ENCODE results near the gene GRIN1. TPM values are rescaled to one million over a fixed set of nuclear protein-coding genes. Genes with fewer than 3 reads are reported as not detected.

The GRIN1 gene
- total and polyA plus RNA-seq, 2 of the 8 experiments (the other 6 are each of a cell fraction or from before 2014, with no cell fraction given) = 0.48 to 2.1 TPM

DNA sequence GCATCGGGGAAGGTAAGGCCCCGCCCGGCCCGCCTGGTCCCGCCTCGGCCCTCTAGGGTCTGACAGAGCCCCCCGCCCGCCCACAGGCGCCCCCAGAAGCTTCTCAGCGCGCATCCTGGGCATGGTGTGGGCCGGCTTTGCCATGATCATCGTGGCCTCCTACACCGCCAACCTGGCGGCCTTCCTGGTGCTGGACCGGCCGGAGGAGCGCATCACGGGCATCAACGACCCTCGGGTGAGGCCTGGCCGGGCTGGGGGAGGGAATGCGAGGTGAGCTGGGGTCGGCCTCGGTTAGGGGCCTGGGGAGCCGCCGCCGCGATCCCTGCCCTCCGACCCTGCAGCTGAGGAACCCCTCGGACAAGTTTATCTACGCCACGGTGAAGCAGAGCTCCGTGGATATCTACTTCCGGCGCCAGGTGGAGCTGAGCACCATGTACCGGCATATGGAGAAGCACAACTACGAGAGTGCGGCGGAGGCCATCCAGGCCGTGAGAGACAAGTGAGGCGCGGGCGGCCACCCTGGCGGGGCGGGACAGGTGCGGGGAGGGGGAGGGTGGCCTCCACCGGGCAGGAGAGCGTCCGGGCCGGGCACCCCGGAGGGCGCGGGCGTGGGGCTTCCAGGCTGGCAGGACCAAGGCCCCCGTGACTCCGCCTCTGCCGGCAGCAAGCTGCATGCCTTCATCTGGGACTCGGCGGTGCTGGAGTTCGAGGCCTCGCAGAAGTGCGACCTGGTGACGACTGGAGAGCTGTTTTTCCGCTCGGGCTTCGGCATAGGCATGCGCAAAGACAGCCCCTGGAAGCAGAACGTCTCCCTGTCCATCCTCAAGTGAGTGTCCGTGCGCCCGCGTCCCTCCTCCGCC, 23.8 kb downstream of the GRIN1 start:
- Histone ChIP-seq H3K23ac (ENCODE audit: insufficient read length) (no peak overlapping the region), H4K5ac (ENCODE audit: insufficient read length, low read depth, low read length) (no peak overlapping the region), H3K9ac (replicated peaks in 1 of 4; ENCODE audit: extremely low read depth in 1 of 4, low read depth in 3 of 4, low read length in 3 of 4) (no peak overlapping the region), H3K27ac (ENCODE audit: low read depth, low read length) (no peak overlapping the region), H3K4me1 (replicated peaks in 1 of 4; ENCODE audit: control insufficient read depth in 3 of 4, insufficient read depth in 4 of 4, low read length in 3 of 4) (peaks cover 0 to 12% (median 6%) of the 10 kb centered on the region in 4 experiments; a peak in 6 of 7 replicates), H3K4me2 (ENCODE audit: insufficient read depth in 1 of 2, low read depth in 2 of 2, low read length in 2 of 2) (peak overlapping the region; percentile 84 to 90), H3K4me3 (ENCODE audit: extremely low read depth in 1 of 4, insufficient read depth in 2 of 4, low read depth in 3 of 4, low read length in 4 of 4) (peak overlapping the region; percentile 32 to 61 (median 34)), H2BK20ac (ENCODE audit: low read length) (no peak overlapping the region), H4K8ac (ENCODE audit: extremely low read depth, insufficient read depth, low read length) (no peak overlapping the region), H2BK15ac (ENCODE audit: low read length) (no peak overlapping the region), H3K14ac (ENCODE audit: insufficient read length) (no peak overlapping the region), H2AFZ (ENCODE audit: low read length) (no peak overlapping the region; the same call in 1 of the 2 replicates), H2AK5ac (ENCODE audit: low read depth, low read length) (no peak overlapping the region), H3K4ac (replicated peaks; ENCODE audit: insufficient read length, low read depth, low read length) (no peak overlapping the region), H3K56ac (replicated peaks; ENCODE audit: insufficient read length, low read depth, low read length) (no peak overlapping the region), H2BK5ac (ENCODE audit: low read depth, low read length) (no peak overlapping the region), H3K18ac (ENCODE audit: extremely low read depth, low read length) (no peak overlapping the region), H2BK12ac (ENCODE audit: low read depth, low read length) (no peak overlapping the region), H3K9me3 (ENCODE audit: insufficient read depth in 2 of 2, low read depth in 1 of 2, low read length in 1 of 2) (no peaks in the 10 kb centered on the region), H4K20me1 (replicated peaks in 1 of 2; ENCODE audit: control insufficient read depth in 1 of 2, insufficient read depth in 2 of 2, low read length in 2 of 2) (peaks cover 0 to 14% of the 10 kb centered on the region in 2 experiments), H3K79me2 (ENCODE audit: control insufficient read depth in 1 of 2, insufficient read depth in 2 of 2, low read length in 2 of 2) (no peaks in the 10 kb centered on the region), H3K23me2 (ENCODE audit: low read depth, low read length) (peaks cover 5% of the 10 kb centered on the region; the same call in 1 of the 2 replicates), H3K36me3 (ENCODE audit: control insufficient read depth in 2 of 4, insufficient read depth in 4 of 4, low read length in 3 of 4) (no peaks in the 10 kb centered on the region), H3K79me1 (ENCODE audit: low read depth, low read length) (no peaks in the 10 kb centered on the region; the same call in 1 of the 2 replicates), H3K27me3 (replicated peaks in 1 of 4; ENCODE audit: control insufficient read depth in 3 of 4, extremely low read depth in 1 of 4, insufficient read depth in 3 of 4, low read length in 3 of 4) (peaks cover 54 to 98% (median 90%) of the 10 kb centered on the region in 4 experiments), H2BK120ac (replicated peaks; ENCODE audit: low read depth, low read length) (no peak overlapping the region), H4K91ac (replicated peaks; ENCODE audit: insufficient read length, low read length) (no peak overlapping the region)
- no peak for FAIRE-seq
- CTCF ChIA-PET (ENCODE audit: partially characterized antibody) = interaction anchor here (0.7 to 4.0 kb wide), 14 partner anchors 11 to 391 kb away, joined by 3 to 16 read pairs (median 4); partner anchors contain the start of gene CYSRT1
- 7% methylated on average over 33 of the region's 74 CpGs; no CpG with 5 or more reads in 1 of the 2 experiments for WGBS, 2 experiments (ENCODE audit: extremely low coverage in 1 of 2, insufficient coverage in 1 of 2, insufficient read length in 1 of 2, insufficient replicate concordance in 2 of 2, low coverage in 1 of 2, low lambda C conversion rate in 2 of 2, missing lambda C conversion rate in 1 of 2)
- POLR2A ChIA-PET (ENCODE audit: partially characterized antibody) = interaction anchor here (0.6 to 2.9 kb wide), 10 partner anchors 12 to 108 kb away, joined by 3 to 15 read pairs (median 4); partner anchors contain the start of genes NDOR1, SSNA1, TMEM203 and TUBB4B
- DNase-seq (ENCODE audit: low read depth in 1 of 2, low spot score in 2 of 2) = peak in 1 of 2 experiments; percentile 70
- TF ChIP-seq SUZ12 (IDR thresholded peaks at IDR 0.05; ENCODE audit: low read length) (peak; percentile 72), CHD2 (IDR thresholded peaks at IDR 0.05; ENCODE audit: low read length) (no peak), POLR2AphosphoS5 (IDR thresholded peaks at IDR 0.05; ENCODE audit: low read depth, low read length) (no peak), TCF12 (IDR thresholded peaks at IDR 0.05; ENCODE audit: low read depth, low read length) (no peak), EP300 (IDR thresholded peaks at IDR 0.05; ENCODE audit: borderline replicate concordance in 1 of 2, low read depth in 2 of 2, low read length in 2 of 2) (no peak), MAFK (IDR thresholded peaks at IDR 0.05; ENCODE audit: low read depth, low read length) (no peak), SP1 (IDR thresholded peaks at IDR 0.05; ENCODE audit: low read depth, low read length) (no peak), TBP (IDR thresholded peaks at IDR 0.05; ENCODE audit: low read depth, low read length) (no peak)
- TF ChIP-seq, protein P1, sequence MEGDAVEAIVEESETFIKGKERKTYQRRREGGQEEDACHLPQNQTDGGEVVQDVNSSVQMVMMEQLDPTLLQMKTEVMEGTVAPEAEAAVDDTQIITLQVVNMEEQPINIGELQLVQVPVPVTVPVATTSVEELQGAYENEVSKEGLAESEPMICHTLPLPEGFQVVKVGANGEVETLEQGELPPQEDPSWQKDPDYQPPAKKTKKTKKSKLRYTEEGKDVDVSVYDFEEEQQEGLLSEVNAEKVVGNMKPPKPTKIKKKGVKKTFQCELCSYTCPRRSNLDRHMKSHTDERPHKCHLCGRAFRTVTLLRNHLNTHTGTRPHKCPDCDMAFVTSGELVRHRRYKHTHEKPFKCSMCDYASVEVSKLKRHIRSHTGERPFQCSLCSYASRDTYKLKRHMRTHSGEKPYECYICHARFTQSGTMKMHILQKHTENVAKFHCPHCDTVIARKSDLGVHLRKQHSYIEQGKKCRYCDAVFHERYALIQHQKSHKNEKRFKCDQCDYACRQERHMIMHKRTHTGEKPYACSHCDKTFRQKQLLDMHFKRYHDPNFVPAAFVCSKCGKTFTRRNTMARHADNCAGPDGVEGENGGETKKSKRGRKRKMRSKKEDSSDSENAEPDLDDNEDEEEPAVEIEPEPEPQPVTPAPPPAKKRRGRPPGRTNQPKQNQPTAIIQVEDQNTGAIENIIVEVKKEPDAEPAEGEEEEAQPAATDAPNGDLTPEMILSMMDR (IDR thresholded peaks at IDR 0.05; ENCODE audit: control extremely low read depth in 1 of 3, insufficient read depth in 1 of 3, low read depth in 1 of 3, low read length in 3 of 3) = peak in 1 of 3 experiments; percentile 3; a peak in 1 of 4 replicates

Data from H1 (cell line).